ENCODE results near the gene UBE2D2.
A peak's percentile ranks its signal among the peaks of the same experiment; 100 is the strongest.

Gene UBE2D2

GRCh38 chr5:139660105-139660922, 99.2 kb downstream of the UBE2D2 start:
- DNase-seq (ENCODE audit: low read depth in 2 of 2): no peak

- DNase-seq (ENCODE audit: low read depth in 2 of 2): no peak
Observed at GRCh38 chr5:139660923-139661814, 100.0 kb downstream of the UBE2D2 start.

- DNase-seq (ENCODE audit: low read depth in 2 of 2): no peak
Observed at GRCh38 chr5:139662617-139663016, 101.5 kb downstream of the UBE2D2 start.

GRCh38 chr5:139663207-139664085, 102.3 kb downstream of the UBE2D2 start:
- DNase-seq (ENCODE audit: low read depth in 2 of 2): no peak

- DNase-seq (ENCODE audit: low read depth in 2 of 2): no peak
Observed at GRCh38 chr5:139664086-139664693, 103.1 kb downstream of the UBE2D2 start.

GRCh38 chr5:139664727-139665351, 103.7 kb downstream of the UBE2D2 start:
- DNase-seq (ENCODE audit: low read depth in 2 of 2): no peak

- no peak for DNase-seq (ENCODE audit: low read depth in 2 of 2)
Observed at GRCh38 chr5:139665626-139666025, 104.5 kb downstream of the UBE2D2 start.

- DNase-seq (ENCODE audit: low read depth in 2 of 2): no peak
Observed at GRCh38 chr5:139666551-139666950, 105.4 kb downstream of the UBE2D2 start.

- no peak for DNase-seq (ENCODE audit: low read depth in 2 of 2)
Observed at GRCh38 chr5:139667001-139667729, 106.0 kb downstream of the UBE2D2 start.

GRCh38 chr5:139667730-139668063, 106.6 kb downstream of the UBE2D2 start:
- no peak for DNase-seq (ENCODE audit: low read depth in 2 of 2)

GRCh38 chr5:139668064-139668880, 107.1 kb downstream of the UBE2D2 start:
- peak in 1 of 2 donors; percentile 12 for DNase-seq (ENCODE audit: low read depth in 2 of 2)

GRCh38 chr5:139668924-139669661, 108.0 kb downstream of the UBE2D2 start:
- DNase-seq (ENCODE audit: low read depth in 2 of 2): no peak

GRCh38 chr5:139669662-139670368, 108.7 kb downstream of the UBE2D2 start:
- no peak for DNase-seq (ENCODE audit: low read depth in 2 of 2)

GRCh38 chr5:139670369-139671095, 109.4 kb downstream of the UBE2D2 start:
- DNase-seq (ENCODE audit: low read depth in 2 of 2): no peak

GRCh38 chr5:139671096-139671841, 110.1 kb downstream of the UBE2D2 start:
- DNase-seq (ENCODE audit: low read depth in 2 of 2): no peak

- no peak for DNase-seq (ENCODE audit: low read depth in 2 of 2)
Observed at GRCh38 chr5:139675213-139675612, 114.1 kb downstream of the UBE2D2 start.

GRCh38 chr5:139675825-139676224, 114.7 kb downstream of the UBE2D2 start:
- DNase-seq (ENCODE audit: low read depth in 2 of 2): no peak
